Neural progenitor cell (in vitro differentiated cells): ENCODE data around the gene SLC6A18.

Experiments
- CTCF ChIP-seq: fragments of 200-600 bp; sonication (generic); IDR thresholded peaks from 2 replicates; pipeline ENCODE4 v1.5.1; 2017; ENCODE audit warnings: antibody characterized with exemption, mild to moderate bottlenecking
- EZH2 ChIP-seq: fragments of 200-600 bp; sonication (generic); IDR thresholded peaks from 2 replicates; pipeline ENCODE4 v1.6.1; 2017; ENCODE audit warnings: antibody characterized with exemption, mild to moderate bottlenecking, moderate library complexity
- EZH2phosphoT487 ChIP-seq: fragments of 200-600 bp; sonication (generic); IDR thresholded peaks from 2 replicates; pipeline ENCODE4 v1.6.1; 2017; ENCODE audit warnings: antibody characterized with exemption

DNA sequence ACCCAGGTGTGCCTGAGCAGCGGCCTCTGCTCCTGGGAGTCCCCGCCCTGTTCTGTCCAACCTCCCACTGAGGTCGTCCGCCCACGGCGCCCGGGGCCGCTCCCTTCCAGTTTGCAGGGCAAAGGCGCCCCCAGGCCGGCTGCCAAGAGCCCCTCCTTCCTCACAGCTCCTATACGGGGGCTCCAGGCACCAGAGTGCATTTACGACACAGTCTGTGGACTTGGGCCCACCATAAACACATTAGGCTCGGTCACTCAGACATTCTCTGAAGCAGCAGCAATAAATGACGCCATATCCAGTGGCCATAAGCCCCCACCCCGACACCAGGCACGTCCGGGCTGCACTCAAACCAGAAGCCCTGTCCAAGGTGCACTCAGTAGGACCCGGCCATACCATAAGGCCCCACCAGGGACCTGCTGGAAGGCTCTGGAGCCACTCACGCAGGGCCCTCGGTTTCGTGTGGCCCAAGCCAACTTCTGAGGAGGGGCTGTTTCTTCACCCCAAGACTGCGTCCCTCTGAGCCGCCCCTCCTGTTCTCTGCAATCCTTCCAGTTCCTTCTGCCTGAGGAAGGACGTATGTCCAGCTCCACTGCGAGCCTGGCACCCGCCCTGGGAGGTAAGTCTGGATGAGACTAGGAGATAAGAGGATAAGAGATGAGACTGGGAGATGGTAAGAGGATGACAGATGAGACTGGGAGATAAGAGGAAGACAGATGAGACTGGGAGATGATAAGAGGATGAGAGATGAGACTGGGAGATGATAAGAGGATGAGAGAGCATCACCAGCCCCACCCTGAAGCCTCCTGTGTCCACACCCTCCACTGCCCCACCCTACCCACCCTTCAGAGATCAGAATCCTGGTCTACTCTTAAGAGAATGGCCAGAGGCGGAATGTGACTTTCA lies 26.7 kb downstream of the SLC6A18 start:
- TF ChIP-seq CTCF = no peak
- no peak for TF ChIP-seq EZH2
- no peak for TF ChIP-seq EZH2phosphoT487
